ENCODE results near the gene TBC1D19.

- TF ChIP-seq, protein P1, sequence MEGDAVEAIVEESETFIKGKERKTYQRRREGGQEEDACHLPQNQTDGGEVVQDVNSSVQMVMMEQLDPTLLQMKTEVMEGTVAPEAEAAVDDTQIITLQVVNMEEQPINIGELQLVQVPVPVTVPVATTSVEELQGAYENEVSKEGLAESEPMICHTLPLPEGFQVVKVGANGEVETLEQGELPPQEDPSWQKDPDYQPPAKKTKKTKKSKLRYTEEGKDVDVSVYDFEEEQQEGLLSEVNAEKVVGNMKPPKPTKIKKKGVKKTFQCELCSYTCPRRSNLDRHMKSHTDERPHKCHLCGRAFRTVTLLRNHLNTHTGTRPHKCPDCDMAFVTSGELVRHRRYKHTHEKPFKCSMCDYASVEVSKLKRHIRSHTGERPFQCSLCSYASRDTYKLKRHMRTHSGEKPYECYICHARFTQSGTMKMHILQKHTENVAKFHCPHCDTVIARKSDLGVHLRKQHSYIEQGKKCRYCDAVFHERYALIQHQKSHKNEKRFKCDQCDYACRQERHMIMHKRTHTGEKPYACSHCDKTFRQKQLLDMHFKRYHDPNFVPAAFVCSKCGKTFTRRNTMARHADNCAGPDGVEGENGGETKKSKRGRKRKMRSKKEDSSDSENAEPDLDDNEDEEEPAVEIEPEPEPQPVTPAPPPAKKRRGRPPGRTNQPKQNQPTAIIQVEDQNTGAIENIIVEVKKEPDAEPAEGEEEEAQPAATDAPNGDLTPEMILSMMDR (IDR thresholded peaks at IDR 0.05 in 4 of 5, conservative IDR thresholded peaks at IDR 0.05 in 1 of 5), result no peak
- TF ChIP-seq POLR2A (IDR thresholded peaks at IDR 0.05), result no peak
Observed at GRCh38 chr4:26802790-26803189, 218.9 kb downstream of the TBC1D19 start.
